ENCODE results near the gene HTR1D. TPM values are rescaled to one million over a fixed set of nuclear protein-coding genes. Genes with fewer than 3 reads are reported as not detected.

Gene HTR1D
- total RNA-seq, 2 experiments from 2014 or later: not detected

GRCh38 chr1:23198373-23198772 lies 18.9 kb downstream of the HTR1D start:
- ATAC-seq: no peak

GRCh38 chr1:23196627-23197328 lies 20.5 kb downstream of the HTR1D start:
- Mint-ChIP-seq H3K27ac (no peak overlapping the region), H3K9me3 (no peaks in the 10 kb centered on the region), H3K36me3 (ENCODE audit: low read depth) (no peaks in the 10 kb centered on the region), H3K27me3 (peaks cover 9% of the 10 kb centered on the region), H3K4me1 (ENCODE audit: low read depth) (no peaks in the 10 kb centered on the region), H3K4me3 (no peak overlapping the region)
- POLR2A ChIA-PET: no interaction called here
- CTCF ChIA-PET: interaction anchor here (1.0 to 7.0 kb wide), 3 partner anchors 13 to 98 kb away, joined by 3 to 50 read pairs (median 11); no protein-coding TSS in a partner anchor
- DNase-seq (no peak), ATAC-seq (no peak)
- TF ChIP-seq CTCF (IDR thresholded peaks at IDR 0.05): no peak
- intact Hi-C loops (cut with micrococcal nuclease): no loop called here

More at GRCh38 chr1:23198373-23198772, 18.9 kb downstream of the HTR1D start:
- H3K27me3 Mint-ChIP-seq: peaks cover 4% of the 10 kb centered on the region
- ChIA-PET CTCF (interaction anchor here (7.0 kb wide), 1 partner anchor 14 kb away, joined by 50 read pairs; no protein-coding TSS in a partner anchor), POLR2A (interaction anchor here (0.6 kb wide), 1 partner anchor 31 kb away, joined by 3 read pairs; no protein-coding TSS in a partner anchor)
- no peaks in the 10 kb centered on the region for H3K36me3 Mint-ChIP-seq (ENCODE audit: low read depth)
- no peak overlapping the region for H3K4me3 Mint-ChIP-seq
- no peak for TF ChIP-seq CTCF (IDR thresholded peaks at IDR 0.05)
- no peaks in the 10 kb centered on the region for H3K9me3 Mint-ChIP-seq
- no peak for DNase-seq
- H3K4me1 Mint-ChIP-seq (ENCODE audit: low read depth): no peaks in the 10 kb centered on the region
- intact Hi-C loops (cut with micrococcal nuclease): no loop called here
- no peak overlapping the region for H3K27ac Mint-ChIP-seq

GRCh38 chr1:23194119-23194984 lies 22.9 kb downstream of the HTR1D start:
- Mint-ChIP-seq H3K9me3 (no peaks in the 10 kb centered on the region), H3K36me3 (ENCODE audit: low read depth) (no peaks in the 10 kb centered on the region), H3K27ac (no peak overlapping the region), H3K27me3 (peaks cover 9% of the 10 kb centered on the region), H3K4me1 (ENCODE audit: low read depth) (no peaks in the 10 kb centered on the region), H3K4me3 (no peak overlapping the region)
- CTCF ChIA-PET: interaction anchor here (1.3 to 7.0 kb wide), 3 partner anchors 10 to 96 kb away, joined by 4 to 50 read pairs (median 11); no protein-coding TSS in a partner anchor
- DNase-seq (no peak), ATAC-seq (no peak)
- POLR2A ChIA-PET: no interaction called here
- TF ChIP-seq CTCF (IDR thresholded peaks at IDR 0.05): no peak
- intact Hi-C loops (cut with micrococcal nuclease): no loop called here

GRCh38 chr1:23193391-23194118 lies 23.7 kb downstream of the HTR1D start:
- no peaks in the 10 kb centered on the region for H3K36me3 Mint-ChIP-seq (ENCODE audit: low read depth)
- H3K9me3 Mint-ChIP-seq: no peaks in the 10 kb centered on the region
- H3K4me3 Mint-ChIP-seq: no peak overlapping the region
- intact Hi-C loops (cut with micrococcal nuclease): no loop called here
- TF ChIP-seq CTCF (IDR thresholded peaks at IDR 0.05): no peak
- ATAC-seq (no peak), DNase-seq (no peak)
- ChIA-PET POLR2A (interaction anchor here (0.6 kb wide), 1 partner anchor 51 kb away, joined by 5 read pairs; no protein-coding TSS in a partner anchor), CTCF (interaction anchor here (7.0 kb wide), 1 partner anchor 9 kb away, joined by 50 read pairs; no protein-coding TSS in a partner anchor)
- no peaks in the 10 kb centered on the region for H3K4me1 Mint-ChIP-seq (ENCODE audit: low read depth)
- no peak overlapping the region for H3K27ac Mint-ChIP-seq
- H3K27me3 Mint-ChIP-seq: peaks cover 9% of the 10 kb centered on the region

Measured in activated CD8-positive, alpha-beta T cell treated with anti-CD3 and anti-CD28 coated beads for 36 hours (primary cell).